ENCODE data around the gene DCANP1.

Gene DCANP1

GRCh38 chr5:135455876-135456237 is 8.7 kb upstream of the DCANP1 start:
- no peaks in the 10 kb centered on the region for H3K36me3 Mint-ChIP-seq (ENCODE audit: low read depth)
- no peak overlapping the region for H3K4me3 Mint-ChIP-seq
- no peaks in the 10 kb centered on the region for H3K4me1 Mint-ChIP-seq
- H3K9me3 Mint-ChIP-seq = no peaks in the 10 kb centered on the region
- H3K27ac Mint-ChIP-seq = no peak overlapping the region
- DNase-seq (no peak), ATAC-seq (no peak)
- H3K27me3 Mint-ChIP-seq = peaks cover 10% of the 10 kb centered on the region

GRCh38 chr5:135454946-135455345 is 7.8 kb upstream of the DCANP1 start:
- Mint-ChIP-seq H3K4me3 (no peak overlapping the region), H3K4me1 (no peaks in the 10 kb centered on the region), H3K27me3 (peaks cover 10% of the 10 kb centered on the region), H3K27ac (no peak overlapping the region), H3K9me3 (no peaks in the 10 kb centered on the region), H3K36me3 (ENCODE audit: low read depth) (no peaks in the 10 kb centered on the region)
- ATAC-seq = no peak
- DNase-seq = no peak

- no peak for DNase-seq
- no peak overlapping the region for H3K4me3 Mint-ChIP-seq
- H3K9me3 Mint-ChIP-seq = no peaks in the 10 kb centered on the region
- peaks cover 8% of the 10 kb centered on the region for H3K27me3 Mint-ChIP-seq
- H3K36me3 Mint-ChIP-seq (ENCODE audit: low read depth) = no peaks in the 10 kb centered on the region
- H3K4me1 Mint-ChIP-seq = no peaks in the 10 kb centered on the region
- no peak for ATAC-seq
- no peak overlapping the region for H3K27ac Mint-ChIP-seq
Measured at GRCh38 chr5:135453613-135454012, 6.5 kb upstream of the DCANP1 start.

GRCh38 chr5:135452321-135453030 is 5.3 kb upstream of the DCANP1 start, which contains the start of gene TIFAB:
TIFAB (minus strand) TSS chr5:135452351; CDS start chr5:135449939, 2,412 bp downstream.
- H3K36me3 Mint-ChIP-seq (ENCODE audit: low read depth) = no peaks in the 10 kb centered on the region
- no peak for DNase-seq
- ATAC-seq = no peak
- no peak within 1 kb of the TSS for H3K4me3 Mint-ChIP-seq
- H3K27ac Mint-ChIP-seq = no peak within 1 kb of the TSS
- H3K4me1 Mint-ChIP-seq = no peaks in the 10 kb centered on the region
- no peaks in the 10 kb centered on the region for H3K9me3 Mint-ChIP-seq
- H3K27me3 Mint-ChIP-seq = peaks cover 10% of the 10 kb centered on the region

GRCh38 chr5:135451581-135452320 is 4.6 kb upstream of the DCANP1 start:
- Mint-ChIP-seq H3K36me3 (ENCODE audit: low read depth) (no peaks in the 10 kb centered on the region), H3K4me3 (no peak overlapping the region), H3K27ac (no peak overlapping the region), H3K27me3 (peaks cover 7% of the 10 kb centered on the region), H3K9me3 (no peaks in the 10 kb centered on the region), H3K4me1 (no peaks in the 10 kb centered on the region)
- ATAC-seq (no peak), DNase-seq (no peak)

- ATAC-seq (no peak), DNase-seq (no peak)
- H3K4me3 Mint-ChIP-seq = no peak overlapping the region
- H3K27ac Mint-ChIP-seq = no peak overlapping the region
- no peaks in the 10 kb centered on the region for H3K4me1 Mint-ChIP-seq
- H3K36me3 Mint-ChIP-seq (ENCODE audit: low read depth) = no peaks in the 10 kb centered on the region
- H3K27me3 Mint-ChIP-seq = peaks cover 2% of the 10 kb centered on the region
- H3K9me3 Mint-ChIP-seq = no peaks in the 10 kb centered on the region
Measured at GRCh38 chr5:135450952-135451351, 3.8 kb upstream of the DCANP1 start.

GRCh38 chr5:135450336-135450735 is 3.2 kb upstream of the DCANP1 start:
- Mint-ChIP-seq H3K9me3 (no peaks in the 10 kb centered on the region), H3K4me3 (no peak overlapping the region), H3K27me3 (peaks cover 2% of the 10 kb centered on the region), H3K36me3 (ENCODE audit: low read depth) (no peaks in the 10 kb centered on the region), H3K27ac (no peak overlapping the region), H3K4me1 (no peaks in the 10 kb centered on the region)
- no peak for ATAC-seq
- no peak for DNase-seq

- Mint-ChIP-seq H3K4me1 (no peaks in the 10 kb centered on the region), H3K27me3 (peaks cover 2% of the 10 kb centered on the region), H3K36me3 (ENCODE audit: low read depth) (no peaks in the 10 kb centered on the region), H3K27ac (no peak overlapping the region), H3K9me3 (no peaks in the 10 kb centered on the region), H3K4me3 (no peak overlapping the region)
- ATAC-seq (no peak), DNase-seq (no peak)
Measured at GRCh38 chr5:135449644-135450043, 2.5 kb upstream of the DCANP1 start.

- no peaks in the 10 kb centered on the region for H3K4me1 Mint-ChIP-seq
- no peak for ATAC-seq
- H3K4me3 Mint-ChIP-seq = no peak overlapping the region
- no peaks in the 10 kb centered on the region for H3K36me3 Mint-ChIP-seq (ENCODE audit: low read depth)
- no peak for DNase-seq
- no peaks in the 10 kb centered on the region for H3K9me3 Mint-ChIP-seq
- H3K27ac Mint-ChIP-seq = no peak overlapping the region
- peaks cover 2% of the 10 kb centered on the region for H3K27me3 Mint-ChIP-seq
Measured at GRCh38 chr5:135448791-135449507, 1.8 kb upstream of the DCANP1 start.

- H3K4me3 Mint-ChIP-seq = no peak overlapping the region
- H3K27me3 Mint-ChIP-seq = peaks cover 2% of the 10 kb centered on the region
- no peaks in the 10 kb centered on the region for H3K9me3 Mint-ChIP-seq
- H3K36me3 Mint-ChIP-seq (ENCODE audit: low read depth) = no peaks in the 10 kb centered on the region
- DNase-seq (no peak), ATAC-seq (no peak)
- H3K27ac Mint-ChIP-seq = no peak overlapping the region
- no peaks in the 10 kb centered on the region for H3K4me1 Mint-ChIP-seq
Measured at GRCh38 chr5:135448071-135448739, 1.1 kb upstream of the DCANP1 start.

GRCh38 chr5:135446615-135447014 is 533 bp downstream of the DCANP1 start:
- Mint-ChIP-seq H3K9me3 (no peaks in the 10 kb centered on the region), H3K36me3 (ENCODE audit: low read depth) (no peaks in the 10 kb centered on the region), H3K27me3 (peaks cover 2% of the 10 kb centered on the region), H3K27ac (no peak overlapping the region), H3K4me3 (no peak overlapping the region), H3K4me1 (no peaks in the 10 kb centered on the region)
- ATAC-seq (no peak), DNase-seq (no peak)

GRCh38 chr5:135446206-135446605 is 942 bp downstream of the DCANP1 start:
- Mint-ChIP-seq H3K27ac (no peak overlapping the region), H3K9me3 (no peaks in the 10 kb centered on the region), H3K36me3 (ENCODE audit: low read depth) (no peaks in the 10 kb centered on the region), H3K4me3 (no peak overlapping the region), H3K4me1 (no peaks in the 10 kb centered on the region), H3K27me3 (peaks cover 2% of the 10 kb centered on the region)
- DNase-seq = no peak
- no peak for ATAC-seq

- H3K4me3 Mint-ChIP-seq = no peak overlapping the region
- H3K27me3 Mint-ChIP-seq = peaks cover 2% of the 10 kb centered on the region
- H3K27ac Mint-ChIP-seq = no peak overlapping the region
- H3K9me3 Mint-ChIP-seq = no peaks in the 10 kb centered on the region
- no peaks in the 10 kb centered on the region for H3K36me3 Mint-ChIP-seq (ENCODE audit: low read depth)
- DNase-seq (no peak), ATAC-seq (no peak)
- no peaks in the 10 kb centered on the region for H3K4me1 Mint-ChIP-seq
Measured at GRCh38 chr5:135445306-135445985, 1.7 kb downstream of the DCANP1 start.

- Mint-ChIP-seq H3K4me3 (no peak overlapping the region), H3K9me3 (no peaks in the 10 kb centered on the region), H3K4me1 (no peaks in the 10 kb centered on the region), H3K27me3 (peaks cover 2% of the 10 kb centered on the region), H3K36me3 (ENCODE audit: low read depth) (no peaks in the 10 kb centered on the region), H3K27ac (no peak overlapping the region)
- ATAC-seq = no peak
- no peak for DNase-seq
Measured at GRCh38 chr5:135444881-135445280, 2.3 kb downstream of the DCANP1 start.
